ENCODE data around the gene SP6. TPM values are rescaled to one million over a fixed set of nuclear protein-coding genes. Genes with fewer than 3 reads are reported as not detected.
A peak's percentile ranks its signal among the peaks of the same experiment; 100 is the strongest.

The SP6 gene
- total RNA-seq, 4 donors from 2014 or later = 1.1 to 6.4 (median 3.8) TPM

DNA sequence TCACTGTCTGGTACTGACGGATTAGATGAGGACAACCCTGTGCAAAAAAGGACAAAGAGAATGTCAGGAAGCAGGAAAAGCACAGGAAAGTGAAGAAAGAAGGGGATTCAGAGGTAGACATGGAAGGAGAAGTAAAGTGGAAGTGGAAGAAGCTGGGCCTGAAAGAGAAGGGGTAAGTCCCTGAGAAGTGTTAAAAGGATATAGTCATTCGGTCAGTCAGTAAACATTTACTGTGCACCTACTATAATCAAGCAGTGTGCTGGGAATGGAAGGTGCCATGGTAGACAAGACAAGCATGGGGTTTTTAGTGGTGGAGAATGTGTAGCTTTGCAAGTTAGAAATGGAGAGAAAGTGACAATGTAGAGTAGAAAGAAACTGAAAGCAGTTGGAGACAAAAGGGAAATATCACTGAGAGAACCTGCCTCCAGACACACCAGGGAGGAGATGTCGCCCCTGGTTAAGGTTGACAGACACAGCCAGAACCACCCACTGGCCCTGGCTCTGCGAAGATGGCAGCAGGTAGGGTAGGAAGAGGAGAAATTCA lies 40.7 kb upstream of the SP6 start:
- no peak overlapping the region for H3K27ac ChIP-seq
- TF ChIP-seq POLR2A (IDR thresholded peaks at IDR 0.05) (no peak), CTCF (IDR thresholded peaks at IDR 0.05) (no peak)
- no peak for DNase-seq
- no peak overlapping the region for H3K4me3 ChIP-seq
- intact Hi-C loops (cut with DNase I) = loop anchor here (2.0 kb wide), 1 partner anchor 51 kb away; the partner anchor contains the start of gene SCRN2
- H3K4me1 ChIP-seq = peaks cover 7 to 34% (median 10%) of the 10 kb centered on the region in 3 donors
- no peaks in the 10 kb centered on the region for H3K9me3 ChIP-seq
- 80 to 82% methylated on average over 3 to 4 of the region's 4 CpGs for WGBS, 2 donors
- H3K36me3 ChIP-seq = no peaks in the 10 kb centered on the region
- no peaks in the 10 kb centered on the region for H3K27me3 ChIP-seq

DNA sequence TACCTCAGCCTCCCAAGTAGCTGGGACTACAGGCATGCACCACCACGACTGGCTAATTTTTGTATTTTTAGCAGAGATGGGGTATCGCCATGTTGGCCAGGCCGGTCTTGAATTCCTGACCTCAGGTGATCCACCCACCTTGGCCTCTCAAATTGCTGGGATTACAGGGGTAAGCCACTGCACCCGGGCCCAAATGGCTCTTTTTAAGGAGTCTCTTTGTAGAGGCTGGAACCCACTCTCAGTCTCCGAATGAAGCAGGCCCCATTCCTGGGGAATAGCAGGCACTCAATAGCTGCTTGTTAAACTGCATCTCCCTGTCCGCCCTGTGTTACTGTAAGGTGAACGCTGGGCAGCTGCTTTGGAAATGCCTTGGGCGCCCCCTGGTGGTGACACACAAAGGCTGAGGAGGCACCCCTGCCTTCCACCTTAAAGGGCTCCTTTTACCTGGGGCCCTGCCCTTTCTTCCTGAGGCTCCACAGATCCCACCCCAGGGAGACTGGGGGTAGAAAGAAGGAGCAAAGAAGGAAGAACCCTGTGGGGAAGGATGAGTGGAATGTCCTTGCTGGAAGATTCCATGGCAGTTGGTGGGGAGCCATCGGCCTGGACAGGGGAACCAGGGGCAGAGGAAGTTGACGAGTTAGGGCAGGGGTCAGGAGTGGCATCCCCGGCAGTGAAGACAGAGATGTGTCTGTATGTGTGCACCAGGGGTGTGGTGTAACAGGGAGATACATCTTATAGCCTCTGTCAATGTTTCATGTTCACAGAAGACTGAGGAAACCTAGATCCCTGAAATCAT lies 39.0 kb upstream of the SP6 start:
- WGBS, 2 donors = 46 to 69% methylated on average over 5 to 8 of the region's 11 CpGs
- Histone ChIP-seq H3K4me3 (no peak overlapping the region), H3K27me3 (no peaks in the 10 kb centered on the region), H3K27ac (no peak overlapping the region), H3K4me1 (peaks cover 10 to 44% (median 14%) of the 10 kb centered on the region in 3 donors), H3K9me3 (no peaks in the 10 kb centered on the region), H3K36me3 (no peaks in the 10 kb centered on the region)
- intact Hi-C loops (cut with DNase I) = loop anchor here (2.0 kb wide), 1 partner anchor 49 kb away; the partner anchor contains the start of gene SCRN2
- DNase-seq = peak; percentile 49
- peak; percentile 85 to 99 (median 98) for TF ChIP-seq CTCF (IDR thresholded peaks at IDR 0.05)
- no peak for TF ChIP-seq POLR2A (IDR thresholded peaks at IDR 0.05)

DNA sequence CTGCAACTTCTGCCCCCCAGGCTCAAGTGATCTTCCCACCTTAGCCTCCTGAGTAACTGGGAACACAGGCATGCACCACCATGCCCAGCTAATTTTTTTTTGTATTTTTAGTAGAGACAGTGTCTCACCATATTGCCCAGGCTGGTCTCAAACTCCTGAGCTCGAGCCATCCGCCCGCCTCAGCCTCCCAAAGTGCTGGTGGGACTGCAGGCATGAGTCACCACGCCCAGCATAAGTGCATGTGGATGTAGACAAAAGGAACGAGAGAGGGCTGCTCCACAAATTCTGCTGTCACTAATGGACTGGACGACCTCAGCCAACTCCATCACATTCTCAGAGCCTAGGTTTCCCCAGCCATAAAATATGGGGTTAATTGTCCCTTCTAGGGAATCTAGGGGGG lies 37.3 kb upstream of the SP6 start:
- WGBS, 2 donors = 51 to 61% methylated on average over 2 to 5 of the region's 6 CpGs
- Histone ChIP-seq H3K36me3 (no peaks in the 10 kb centered on the region), H3K4me1 (peaks cover 3 to 44% (median 9%) of the 10 kb centered on the region in 3 donors), H3K27me3 (no peaks in the 10 kb centered on the region), H3K27ac (no peak overlapping the region), H3K9me3 (no peaks in the 10 kb centered on the region), H3K4me3 (no peak overlapping the region)
- TF ChIP-seq POLR2A (IDR thresholded peaks at IDR 0.05) = no peak
- TF ChIP-seq CTCF (IDR thresholded peaks at IDR 0.05) = no peak
- DNase-seq = no peak
- intact Hi-C loops (cut with DNase I) = no loop called here

DNA sequence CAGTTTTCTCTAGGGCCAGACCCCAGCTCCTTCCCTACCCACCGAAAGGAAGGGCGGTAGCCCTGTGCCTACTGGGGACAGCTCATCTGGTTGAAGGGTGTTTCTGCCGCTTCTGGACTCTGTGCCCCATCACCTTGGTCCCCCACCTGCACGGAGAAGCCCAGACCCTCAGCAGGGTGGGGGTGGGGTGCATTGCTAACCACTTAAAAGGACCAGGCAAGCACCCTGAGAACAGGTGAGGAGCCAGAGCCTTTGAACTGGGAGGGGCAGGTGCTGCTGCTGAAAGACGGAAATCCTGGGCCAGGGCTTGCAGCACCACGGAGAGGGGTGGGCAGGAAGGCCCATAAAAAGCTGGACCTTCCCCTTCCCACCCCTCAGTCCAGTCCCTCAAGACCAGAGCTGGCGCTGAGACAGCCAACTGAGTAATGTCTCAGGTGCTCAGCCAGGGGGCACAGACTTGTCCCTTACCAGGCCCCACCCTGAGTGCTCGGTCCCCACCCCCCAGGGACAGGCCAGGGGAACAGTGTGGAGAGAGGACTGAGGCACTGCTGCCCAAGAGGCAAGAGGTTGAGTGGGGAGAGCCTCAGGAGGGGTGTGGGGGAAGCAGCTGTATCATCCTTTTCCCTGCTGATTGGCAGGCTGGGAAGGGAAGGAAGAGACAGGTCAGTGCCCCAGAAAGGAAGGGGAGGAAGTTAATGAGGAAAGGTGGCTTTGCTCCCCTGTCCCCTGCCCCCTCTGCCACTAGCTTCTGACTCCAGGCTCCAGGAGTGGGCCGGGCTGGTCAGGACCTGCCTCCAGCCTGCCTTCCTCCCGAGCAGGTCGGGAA lies 34.2 kb upstream of the SP6 start:
- peaks cover 3 to 54% (median 19%) of the 10 kb centered on the region in 3 donors for H3K4me1 ChIP-seq
- no peaks in the 10 kb centered on the region for H3K36me3 ChIP-seq
- H3K27me3 ChIP-seq = peaks cover 0 to 2% (median 0%) of the 10 kb centered on the region in 4 donors
- intact Hi-C loops (cut with DNase I) = no loop called here
- H3K9me3 ChIP-seq = no peaks in the 10 kb centered on the region
- TF ChIP-seq POLR2A (IDR thresholded peaks at IDR 0.05) = no peak
- no peak for TF ChIP-seq CTCF (IDR thresholded peaks at IDR 0.05)
- 39 to 41% methylated on average over 5 to 9 of the region's 11 CpGs for WGBS, 2 donors
- H3K4me3 ChIP-seq = no peak overlapping the region
- no peak for DNase-seq
- H3K27ac ChIP-seq = no peak overlapping the region

DNA sequence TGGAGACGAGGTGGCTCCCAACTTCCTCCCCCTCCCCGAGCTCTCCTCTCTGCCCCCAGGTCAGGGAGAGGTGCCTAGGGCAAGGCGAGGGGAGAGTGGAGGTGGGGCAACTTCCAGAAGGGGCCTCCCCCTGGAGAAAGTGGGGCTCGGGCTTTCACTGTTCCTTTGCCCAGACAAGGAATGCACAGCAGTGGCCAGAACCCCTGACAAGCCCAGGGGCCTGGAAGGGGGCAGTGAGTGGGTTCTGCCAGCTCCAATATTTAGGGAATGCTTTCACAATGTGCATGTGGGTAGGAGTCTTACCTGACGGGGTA lies 33.4 kb upstream of the SP6 start:
- TF ChIP-seq CTCF (IDR thresholded peaks at IDR 0.05) (no peak), POLR2A (IDR thresholded peaks at IDR 0.05) (no peak)

More for the DNA sequence above, 33.4 kb upstream of the SP6 start:
- Histone ChIP-seq H3K36me3 (no peaks in the 10 kb centered on the region), H3K27me3 (peaks cover 0 to 6% (median 0%) of the 10 kb centered on the region in 4 donors), H3K4me3 (no peak overlapping the region), H3K4me1 (peaks cover 3 to 48% (median 19%) of the 10 kb centered on the region in 3 donors), H3K27ac (no peak overlapping the region), H3K9me3 (no peaks in the 10 kb centered on the region)
- intact Hi-C loops (cut with DNase I) = no loop called here
- DNase-seq = no peak
- 29 to 44% methylated on average over 3 to 5 of the region's 5 CpGs for WGBS, 2 donors
